Measurements from ENCODE around the gene SRSF2.
A peak's percentile ranks its signal among the peaks of the same experiment; 100 is the strongest.
"Not testable (repeated sequence)": the region's sequence is repeated elsewhere in the genome, so short reads cannot be mapped to it uniquely, and the experiment has no call there.

SRSF2 gene

DNA sequence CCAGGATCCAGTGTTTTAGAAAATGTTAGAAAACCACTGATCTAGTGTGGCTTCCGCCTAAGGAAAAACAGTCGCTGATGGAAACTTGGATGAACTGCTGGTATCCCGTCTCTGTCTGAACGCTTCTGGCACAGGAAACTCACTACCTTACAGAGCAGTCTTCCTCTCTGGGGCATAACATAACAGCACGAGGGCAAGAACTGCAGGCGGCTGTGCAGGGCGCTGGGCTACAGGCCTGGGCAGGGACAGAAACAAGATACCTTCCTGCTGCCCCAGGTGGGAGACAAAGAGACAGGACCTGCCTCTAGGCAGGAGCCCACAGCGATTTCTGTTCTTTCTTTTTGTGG lies 36.9 kb downstream of the SRSF2 start:
- DNase-seq = peak; percentile 73

DNA sequence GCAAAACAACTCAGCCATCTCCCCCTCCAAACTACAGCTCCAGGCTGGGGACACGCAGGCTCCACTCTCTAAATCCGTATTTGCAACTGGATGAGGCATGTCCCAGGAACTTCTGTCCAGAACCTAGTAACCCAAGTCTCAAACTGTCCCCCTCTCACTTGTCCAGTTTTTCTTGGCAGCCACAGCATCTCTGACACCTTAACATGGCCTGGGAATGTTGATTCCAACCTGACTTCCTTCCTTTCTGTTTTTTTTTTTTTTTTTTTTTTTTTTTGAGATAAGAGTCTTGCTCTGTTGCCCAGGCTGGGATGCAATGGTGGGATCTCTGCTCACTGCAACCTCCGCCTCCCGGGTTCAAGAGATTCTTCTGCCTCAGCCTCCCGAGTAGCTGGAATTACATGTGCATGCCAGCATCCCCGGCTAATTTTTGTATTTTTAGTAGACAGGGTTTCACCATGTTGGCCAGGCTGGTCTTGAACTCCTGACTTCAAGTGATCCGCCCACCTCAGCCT lies 38.6 kb downstream of the SRSF2 start:
- not testable (repeated sequence) for DNase-seq

DNA sequence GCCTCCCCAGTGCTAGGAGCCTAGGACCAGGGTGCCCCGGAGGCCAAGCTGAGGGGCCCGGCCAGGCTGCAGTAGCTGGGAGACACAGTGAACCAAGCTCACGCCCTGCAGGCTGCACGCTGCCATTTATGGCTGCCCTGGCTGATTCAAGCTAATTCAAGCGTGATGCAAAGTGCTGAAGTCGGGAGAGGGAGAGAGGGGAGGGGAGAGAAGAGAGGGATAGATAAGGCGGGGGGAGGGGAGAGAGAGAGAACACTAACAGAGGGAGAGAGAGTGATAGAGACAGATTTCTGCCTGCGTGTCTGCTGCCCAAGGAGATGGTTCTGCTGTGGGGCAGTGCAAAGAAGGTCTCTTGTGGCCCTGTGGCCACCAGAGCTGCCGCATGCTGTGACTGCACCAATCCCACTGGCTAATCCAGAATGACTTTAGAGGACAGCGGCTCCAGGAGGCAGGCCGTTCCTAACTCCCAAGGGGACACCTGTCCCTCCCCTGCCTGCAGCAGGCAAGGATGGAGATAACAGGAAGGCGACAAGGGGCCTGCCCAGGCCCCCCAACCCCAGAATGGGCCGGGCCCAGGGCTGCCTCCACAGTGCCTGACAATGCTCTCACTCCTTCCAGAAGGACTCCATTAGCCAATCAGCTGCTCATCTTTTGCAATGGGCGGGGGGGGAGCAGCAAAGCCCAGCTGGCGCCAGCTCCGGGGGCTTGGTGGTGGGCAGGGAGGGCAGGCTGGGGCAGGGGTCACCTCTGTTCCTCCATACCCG lies 39.2 kb downstream of the SRSF2 start:
- DNase-seq = no peak

DNA sequence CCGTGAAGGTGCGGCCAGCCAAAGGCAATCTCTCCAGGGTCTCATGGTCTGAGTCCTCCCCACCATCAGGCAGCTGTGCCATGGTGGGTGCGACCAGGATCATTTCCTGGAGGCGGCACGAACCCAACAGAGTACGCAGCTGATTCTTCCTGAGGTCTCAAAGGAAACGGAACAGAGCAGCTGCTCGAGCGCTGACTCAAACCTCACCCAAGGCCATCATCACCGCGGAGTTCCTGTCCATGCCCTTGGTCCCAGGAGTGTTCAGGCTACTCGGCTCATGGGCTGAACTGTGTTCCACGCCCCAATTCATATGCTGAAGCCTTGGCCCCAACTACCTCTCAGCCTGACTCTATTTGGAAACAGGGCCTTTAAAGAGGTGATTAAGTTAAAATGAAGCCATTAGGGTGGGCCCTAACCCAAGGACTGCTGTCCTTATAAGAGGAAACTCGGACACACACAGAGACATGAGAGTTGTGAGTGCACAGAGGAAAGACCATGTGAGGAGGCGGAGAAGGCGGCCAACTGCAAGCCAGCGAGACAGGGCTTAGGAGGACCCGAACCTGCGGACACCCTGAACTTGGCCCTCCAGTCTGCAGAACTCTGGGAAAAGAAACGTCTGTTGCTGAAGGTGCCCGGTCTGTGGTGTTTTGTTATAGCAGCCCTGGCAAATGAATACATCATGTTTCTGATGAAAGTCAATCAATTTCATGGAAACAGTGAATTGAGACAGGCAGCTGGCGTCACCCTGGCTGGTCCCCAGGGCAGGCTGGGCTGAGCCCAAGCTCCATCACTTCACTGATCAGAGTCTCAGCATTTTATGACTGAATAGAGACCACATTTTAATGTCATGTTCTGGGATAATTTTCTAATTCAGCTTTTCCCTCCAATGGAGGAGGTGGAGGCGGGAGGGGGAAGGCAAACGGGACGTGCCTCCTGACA lies 40.1 kb downstream of the SRSF2 start:
- no peak for DNase-seq

DNA sequence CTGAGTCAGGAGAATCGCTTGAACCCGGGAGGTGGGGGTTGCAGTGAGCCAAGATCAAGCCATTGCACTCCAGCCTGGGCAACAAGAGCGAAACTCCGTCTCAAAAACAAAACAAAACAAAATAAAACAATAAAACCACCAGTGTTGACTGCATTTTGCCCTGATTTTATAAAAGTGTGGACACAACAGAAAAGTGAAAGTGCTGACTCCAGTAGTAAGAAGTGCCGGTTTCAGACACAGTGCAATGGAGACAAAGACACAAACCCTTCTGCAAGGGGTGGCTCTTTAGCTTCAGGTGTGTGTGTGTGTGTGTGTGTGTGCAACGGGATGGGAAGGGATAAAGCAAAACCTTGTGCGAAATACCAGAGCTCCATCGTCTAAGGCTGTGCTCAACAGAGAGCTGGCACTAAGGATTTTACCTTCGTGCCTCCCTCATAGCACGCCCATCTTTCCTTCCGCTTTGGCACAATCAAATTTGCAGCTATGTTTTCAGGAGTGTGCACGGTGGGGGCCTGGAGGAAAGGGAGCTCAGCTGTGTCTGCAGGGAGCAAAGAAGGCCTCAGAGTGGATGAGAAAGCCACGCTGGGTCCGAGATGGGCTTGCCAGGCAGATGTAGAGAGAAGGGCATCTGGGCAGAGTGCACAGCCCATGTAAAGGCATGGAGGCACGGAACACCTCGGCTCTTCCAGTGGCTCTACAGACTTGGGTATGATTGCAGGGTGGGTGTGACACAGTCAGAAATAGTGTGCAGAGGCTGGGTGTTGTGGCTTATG lies 41.9 kb downstream of the SRSF2 start:
- DNase-seq = no peak

DNA sequence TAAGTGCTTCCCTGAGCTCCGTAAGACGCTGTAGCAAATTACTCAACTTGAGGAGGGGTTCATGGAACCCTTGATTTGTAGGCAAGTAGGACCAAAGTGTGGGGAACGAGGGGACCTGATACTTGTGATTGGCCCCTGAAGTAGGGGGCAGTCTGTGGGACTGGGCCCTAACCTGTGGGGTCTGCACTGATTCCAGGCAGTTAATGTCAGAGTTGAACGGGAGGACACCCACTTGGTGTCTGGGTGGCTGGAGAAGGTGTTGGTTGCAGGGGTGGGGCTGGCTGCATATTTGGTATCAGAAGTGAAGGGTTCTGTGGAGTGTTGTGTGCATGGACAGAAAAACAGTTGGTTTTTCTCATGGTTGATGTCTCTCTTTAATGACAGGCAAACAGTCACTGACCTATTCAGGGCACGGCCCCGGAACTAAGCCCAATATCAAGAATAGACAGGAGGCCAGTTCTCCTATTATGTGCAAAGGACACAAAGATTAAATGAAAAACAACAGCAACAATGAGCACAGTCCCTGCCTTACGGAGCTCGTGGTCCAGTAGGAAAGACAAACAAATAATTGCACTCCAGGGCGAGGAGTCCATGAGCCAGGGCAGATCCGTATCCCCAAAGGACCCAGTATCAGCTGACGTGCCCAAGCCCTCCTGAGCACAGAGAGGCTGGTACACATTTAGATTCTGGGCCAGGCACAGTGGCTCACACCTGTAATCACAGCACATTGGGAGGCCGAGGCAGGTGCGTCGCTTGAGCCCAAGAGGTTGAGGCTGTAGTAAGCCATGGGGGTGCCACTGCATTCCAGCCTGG lies 45.5 kb downstream of the SRSF2 start:
- DNase-seq = no peak

DNA sequence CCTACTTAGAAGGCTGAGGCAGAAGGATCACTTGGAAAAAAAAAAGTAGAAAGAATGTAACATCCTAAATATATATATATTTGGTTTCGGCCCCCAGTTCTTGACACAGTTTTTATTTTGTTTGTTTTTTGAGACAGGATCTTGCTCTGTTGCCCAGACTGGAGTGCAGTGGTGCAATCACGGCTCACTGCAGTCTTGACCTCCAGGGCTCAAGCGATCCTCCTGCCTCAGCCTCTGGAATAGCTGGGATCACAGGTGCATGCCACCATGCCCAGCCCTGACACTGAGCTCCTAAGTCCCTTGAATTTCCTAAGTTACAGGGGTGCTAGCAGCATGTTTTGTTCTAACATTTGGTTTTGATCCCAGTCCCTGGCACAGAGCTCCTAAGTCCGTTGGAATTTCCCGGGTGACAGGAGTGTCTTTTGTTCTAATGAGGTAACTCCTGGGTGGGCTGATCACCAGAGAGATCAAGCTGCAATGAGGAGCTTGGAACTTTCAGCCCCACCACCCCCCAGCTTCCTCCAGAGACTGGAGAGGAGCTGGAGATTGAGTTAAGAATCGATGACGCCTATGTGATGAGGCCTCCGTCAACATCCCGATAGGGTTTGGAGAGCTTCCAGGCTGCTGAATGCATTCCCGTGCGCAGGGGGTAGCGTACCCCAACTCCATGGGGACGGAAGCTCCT lies 46.4 kb downstream of the SRSF2 start:
- DNase-seq = no peak

DNA sequence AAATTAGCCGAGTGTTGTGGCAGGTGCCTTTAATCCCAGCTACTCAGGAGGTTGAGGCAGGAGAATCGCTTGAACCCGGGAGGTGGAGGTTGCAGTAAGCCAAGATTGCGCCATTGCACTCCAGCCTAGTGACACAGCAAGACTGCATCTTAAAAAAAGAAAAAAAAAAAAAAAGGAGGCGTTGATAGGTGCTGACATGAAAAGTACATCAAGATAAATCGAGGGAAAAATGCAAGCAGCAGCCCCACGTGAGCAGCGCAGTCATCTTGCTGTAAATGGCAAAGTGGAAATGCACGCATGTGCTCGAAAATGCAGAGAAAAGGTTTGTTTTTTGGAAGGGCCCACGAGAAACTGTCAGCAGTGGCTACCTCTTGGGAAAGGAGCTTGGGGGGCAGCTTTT lies 47.3 kb downstream of the SRSF2 start:
- DNase-seq = no peak

DNA sequence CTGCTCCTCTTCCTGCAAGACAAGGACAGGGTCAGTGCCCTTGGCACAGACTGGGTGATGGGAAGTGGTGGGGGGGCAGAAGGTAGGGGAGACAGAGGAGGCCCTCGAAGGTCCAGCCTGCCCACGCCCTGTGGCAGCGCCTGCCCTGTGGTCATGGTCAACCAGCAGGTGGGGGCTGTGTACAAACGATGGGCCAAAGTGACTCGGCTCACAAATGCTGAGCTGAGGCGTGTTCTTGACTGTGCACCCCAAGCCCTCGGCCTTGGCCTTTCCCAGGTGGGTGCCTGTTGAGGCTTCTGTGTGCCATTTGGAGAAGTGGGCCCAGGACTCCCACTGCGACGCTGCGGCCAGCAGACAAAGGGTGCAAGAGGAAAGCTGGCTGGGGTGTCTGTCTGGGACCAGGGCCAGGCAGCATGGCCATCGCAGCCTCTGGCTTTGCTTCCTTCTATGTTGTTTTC lies 48.9 kb downstream of the SRSF2 start:
- no peak for DNase-seq

DNA sequence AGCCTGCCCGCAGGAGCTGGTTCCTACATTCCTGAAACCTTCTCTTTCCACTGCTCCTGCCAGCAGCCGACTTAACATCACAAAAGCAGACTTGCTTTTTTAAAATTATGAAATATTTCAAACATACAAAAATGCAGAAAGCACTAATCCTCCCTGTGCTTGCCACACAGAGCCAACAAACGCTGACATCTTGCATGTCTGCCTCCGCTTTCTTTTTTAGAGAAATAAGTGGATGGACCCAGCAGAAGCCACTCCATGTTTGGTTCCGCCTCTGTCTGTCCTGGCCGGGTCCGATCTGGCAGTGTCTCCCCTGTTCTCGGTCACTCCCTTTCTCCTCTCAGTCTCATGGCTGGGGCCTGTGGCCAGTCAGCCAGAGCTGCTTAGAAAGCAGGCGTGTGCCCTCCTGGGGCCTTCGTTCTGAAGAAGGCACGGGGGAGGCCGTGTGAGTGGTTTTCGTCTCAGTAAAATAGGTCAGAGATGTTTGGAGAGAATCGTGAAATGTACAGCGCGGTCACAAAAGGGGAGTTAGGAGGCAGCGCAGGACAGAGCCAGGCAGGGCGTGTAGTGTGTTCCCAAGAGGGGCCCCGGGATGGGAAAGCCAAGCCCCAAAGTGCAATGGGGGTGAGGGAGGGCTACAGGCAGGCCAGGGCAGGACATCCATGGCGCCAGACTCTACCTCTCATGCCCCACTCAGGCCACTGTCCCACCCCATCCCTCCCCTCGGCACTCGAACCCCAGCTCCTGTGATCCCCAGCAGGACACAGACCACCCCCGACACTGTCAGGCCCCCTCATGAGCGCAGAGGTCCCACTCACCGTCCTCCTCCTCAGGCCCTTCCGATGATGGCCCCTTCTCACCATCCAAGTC lies 49.6 kb downstream of the SRSF2 start:
- DNase-seq = peak; percentile 83

DNA sequence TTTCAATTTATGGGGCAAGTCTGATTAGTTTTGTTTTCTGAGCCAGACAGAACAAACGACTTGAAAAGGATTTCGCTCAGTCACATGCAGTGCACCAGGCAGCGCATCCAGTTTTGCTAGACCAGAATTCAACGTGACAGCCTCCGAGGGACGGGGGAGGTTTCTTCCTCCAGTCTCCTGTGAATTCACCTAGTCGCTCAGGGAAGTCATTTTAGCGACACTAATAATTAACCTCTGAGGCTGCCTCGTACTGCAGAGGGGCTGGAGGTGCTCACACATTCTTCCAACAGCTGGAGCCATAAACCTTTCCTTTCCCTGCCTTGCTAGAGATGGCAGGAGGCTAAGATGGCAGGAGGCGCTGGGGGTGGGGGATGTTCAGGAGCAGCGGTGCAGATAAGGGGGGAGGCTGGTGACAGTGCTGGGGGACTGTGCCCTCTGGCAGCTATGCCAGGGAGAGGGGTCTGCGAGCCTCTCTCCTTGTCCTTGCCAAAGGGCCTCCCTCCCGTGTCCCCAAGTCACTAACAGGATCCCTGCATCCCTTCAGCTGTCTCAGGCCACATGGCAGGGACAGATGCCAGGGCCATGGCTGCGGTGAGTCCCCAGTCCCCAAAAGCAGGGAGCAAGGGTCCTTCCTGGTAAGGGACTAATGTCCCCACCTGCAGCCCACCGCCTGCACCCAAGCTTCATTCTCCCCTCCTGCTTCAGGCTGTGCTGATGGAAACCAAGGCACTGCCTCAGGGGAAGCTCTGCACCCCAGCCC lies 50.4 kb downstream of the SRSF2 start:
- DNase-seq = no peak

DNA sequence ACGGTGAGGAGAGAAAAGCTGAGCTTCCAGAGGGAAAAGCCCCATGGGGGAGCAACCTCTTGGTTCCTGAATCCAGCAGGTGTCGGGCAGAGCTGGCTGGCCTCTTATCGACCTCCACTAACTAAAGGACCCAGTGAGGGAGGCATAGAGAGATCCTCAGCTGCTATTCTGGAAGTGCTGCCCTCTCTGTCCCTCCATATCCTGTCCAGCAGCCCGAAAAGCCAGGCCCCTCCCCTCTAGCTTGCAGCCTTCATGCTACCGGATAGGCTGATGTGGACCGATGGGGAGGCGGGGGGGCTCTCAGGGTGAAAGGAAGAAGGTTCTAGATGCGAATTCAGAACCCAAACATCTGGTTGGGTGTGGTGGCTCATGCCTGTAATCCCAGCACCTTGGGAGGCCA lies 51.3 kb downstream of the SRSF2 start:
- DNase-seq = peak; percentile 32

DNA sequence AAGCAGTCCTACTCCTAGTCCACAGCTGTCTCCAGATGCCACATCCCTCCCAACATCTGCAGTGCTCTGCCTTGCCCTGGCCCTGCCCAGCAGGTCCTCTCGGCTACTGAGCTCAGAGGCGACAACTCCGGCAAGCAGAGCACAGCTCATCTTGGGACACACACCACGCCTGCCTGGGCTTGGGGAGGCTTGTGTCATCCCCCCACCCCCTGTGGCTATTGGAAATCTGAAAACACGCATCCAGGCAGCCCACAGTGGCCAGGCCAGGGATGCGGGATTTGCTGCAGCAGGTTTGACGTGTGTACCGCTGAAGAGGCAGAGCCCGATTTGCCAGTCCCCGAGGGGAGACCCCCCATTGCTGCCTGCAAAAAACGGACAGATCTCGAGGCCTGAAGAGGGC lies 51.8 kb downstream of the SRSF2 start:
- DNase-seq = peak; percentile 25

DNA sequence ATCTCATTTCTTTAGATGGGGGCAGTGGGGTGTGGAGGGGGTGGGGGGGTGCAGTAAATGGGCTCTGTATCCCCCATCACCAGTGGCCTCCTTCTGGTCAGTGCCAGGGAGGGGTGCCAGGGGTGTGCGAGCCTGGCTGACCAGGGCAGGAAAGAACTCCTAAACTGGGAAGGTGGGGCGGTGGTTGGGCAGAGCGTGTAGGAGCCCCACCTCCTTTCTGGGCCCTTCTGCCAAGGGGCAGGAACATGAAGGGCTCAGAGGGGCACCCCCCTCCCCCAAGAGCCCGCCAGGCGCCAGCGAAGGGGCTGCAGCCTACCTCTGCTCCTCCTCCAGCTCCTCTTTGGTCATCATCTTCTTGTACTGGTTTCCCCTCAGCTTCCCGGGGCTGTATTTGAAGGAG lies 52.4 kb downstream of the SRSF2 start:
- peak; percentile 31 for DNase-seq

Data from femur (tissue), 1 donor.